Sigmoid colon (tissue), 3 donors: Measurements from ENCODE around the gene MYH10.

Source experiments
- CTCF ChIP-seq, 4 experiments: fragments of 450-650 bp in 3 of 4; fragments of 200-600 bp in 1 of 4; IDR thresholded peaks; one replicate each; pipeline ENCODE4 v1.5.1; 2016 to 2019; ENCODE audit warnings: antibody characterized with exemption in 4 of 4, mild to moderate bottlenecking in 3 of 4, moderate library complexity in 2 of 4
- POLR2A ChIP-seq, 2 donors: fragments of 450-650 bp; IDR thresholded peaks; one replicate each; pipeline ENCODE4 v1.6.1; 2016; ENCODE audit warnings: antibody characterized with exemption in 2 of 2, mild to moderate bottlenecking in 2 of 2, moderate library complexity in 2 of 2

- TF ChIP-seq CTCF (IDR thresholded peaks at IDR 0.05) (no peak), POLR2A (IDR thresholded peaks at IDR 0.05) (no peak)
Measured at GRCh38 chr17:8439681-8440080, 190.8 kb downstream of the MYH10 start.
